Peyer's patch (tissue), 4 donors: ENCODE data around the gene DAO. TPM values are rescaled to one million over a fixed set of nuclear protein-coding genes. Genes with fewer than 3 reads are reported as not detected.

Source experiments
- DNase-seq, 3 donors: peaks; one replicate each; pipeline ENCODE4 v3.0.0-alpha.2; 2017 to 2019
- H3K27ac ChIP-seq, 4 donors: fragments of 200-600 bp; sonication (generic); one replicate each; pipeline ENCODE4 v1.5.1; 2016 to 2019
- H3K27me3 ChIP-seq, 2 donors: fragments of 200-600 bp; sonication (generic); one replicate each; pipeline ENCODE4 v1.5.1; 2019
- H3K36me3 ChIP-seq, 3 donors: fragments of 200-600 bp; sonication (generic); one replicate each; pipeline ENCODE4 v1.5.1; 2016 to 2019
- H3K4me1 ChIP-seq, 4 donors: fragments of 200-600 bp; sonication (generic); one replicate each; pipeline ENCODE4 v1.5.1; 2016 to 2019
- H3K4me3 ChIP-seq, 4 donors: fragments of 200-600 bp; sonication (generic); 1 replicate in 3 of 4; 2 replicates in 1 of 4; pipeline ENCODE4 v1.5.1; 2016 to 2019; ENCODE audit warnings: mild to moderate bottlenecking in 1 of 4
- H3K9me3 ChIP-seq, 4 donors: fragments of 200-600 bp; sonication (generic); one replicate each; pipeline ENCODE4 v1.5.1; 2016 to 2019; ENCODE audit warnings: mild to moderate bottlenecking in 1 of 4
- CTCF ChIP-seq, 6 experiments: fragments of 450-650 bp in 4 of 6; fragments of 200-600 bp in 2 of 6; sonication (generic) in 1 of 6; IDR thresholded peaks; one replicate each; pipeline ENCODE4 v1.5.1; 2017 to 2019; ENCODE audit warnings: antibody characterized with exemption in 6 of 6, mild to moderate bottlenecking in 3 of 6, moderate library complexity in 1 of 6
- POLR2A ChIP-seq, 2 donors: fragments of 450-650 bp; IDR thresholded peaks; one replicate each; pipeline ENCODE4 v1.5.1; 2017; ENCODE audit warnings: antibody characterized with exemption in 2 of 2, mild to moderate bottlenecking in 2 of 2, moderate library complexity in 2 of 2
- total RNA-seq, 4 donors: library from RNA; depleted of rRNA; stranded (reverse); fragments of >200 nt; gene quantifications; one replicate each; pipeline ENCODE4 v1.1.0, GENCODE V29; 2016

DAO gene
- total RNA-seq, 4 donors from 2014 or later: 1.2 TPM; not detected in 3

- DNase-seq: no peak
- no peaks in the 10 kb centered on the region for H3K9me3 ChIP-seq
- no peak overlapping the region for H3K27ac ChIP-seq
- H3K36me3 ChIP-seq: peaks cover 0 to 42% (median 0%) of the 10 kb centered on the region in 3 donors
- peaks cover 0 to 17% (median 0%) of the 10 kb centered on the region in 4 donors for H3K4me1 ChIP-seq
- TF ChIP-seq CTCF (IDR thresholded peaks at IDR 0.05) (no peak), POLR2A (IDR thresholded peaks at IDR 0.05) (no peak)
- H3K27me3 ChIP-seq: no peaks in the 10 kb centered on the region
- H3K4me3 ChIP-seq: no peak overlapping the region
Observed at GRCh38 chr12:108845696-108846095, 34.2 kb upstream of the DAO start.

GRCh38 chr12:108846290-108846701 is 33.6 kb upstream of the DAO start:
- no peaks in the 10 kb centered on the region for H3K27me3 ChIP-seq
- H3K9me3 ChIP-seq: no peaks in the 10 kb centered on the region
- DNase-seq: no peak
- no peak for TF ChIP-seq POLR2A (IDR thresholded peaks at IDR 0.05)
- no peak for TF ChIP-seq CTCF (IDR thresholded peaks at IDR 0.05)
- H3K27ac ChIP-seq: no peak overlapping the region
- H3K36me3 ChIP-seq: peaks cover 0 to 42% (median 0%) of the 10 kb centered on the region in 3 donors
- peaks cover 0 to 17% (median 0%) of the 10 kb centered on the region in 4 donors for H3K4me1 ChIP-seq
- no peak overlapping the region for H3K4me3 ChIP-seq

- Histone ChIP-seq H3K4me3 (no peak overlapping the region), H3K36me3 (peaks cover 0 to 52% (median 0%) of the 10 kb centered on the region in 3 donors), H3K4me1 (peaks cover 0 to 17% (median 0%) of the 10 kb centered on the region in 4 donors), H3K9me3 (no peaks in the 10 kb centered on the region), H3K27me3 (no peaks in the 10 kb centered on the region), H3K27ac (no peak overlapping the region)
- TF ChIP-seq POLR2A (IDR thresholded peaks at IDR 0.05) (no peak), CTCF (IDR thresholded peaks at IDR 0.05) (no peak)
- DNase-seq: no peak
Observed at GRCh38 chr12:108847705-108848104, 32.2 kb upstream of the DAO start.

- Histone ChIP-seq H3K9me3 (no peaks in the 10 kb centered on the region), H3K36me3 (peaks cover 0 to 37% (median 0%) of the 10 kb centered on the region in 3 donors), H3K4me1 (peaks cover 0 to 17% (median 0%) of the 10 kb centered on the region in 4 donors), H3K27ac (no peak overlapping the region), H3K27me3 (no peaks in the 10 kb centered on the region), H3K4me3 (no peak overlapping the region)
- TF ChIP-seq POLR2A (IDR thresholded peaks at IDR 0.05): no peak
- TF ChIP-seq CTCF (IDR thresholded peaks at IDR 0.05): no peak
- DNase-seq: no peak
Observed at GRCh38 chr12:108849660-108850059, 30.2 kb upstream of the DAO start.

- peak in 2 of 3 donors; percentile 36 to 56 for DNase-seq
- Histone ChIP-seq H3K27me3 (no peaks in the 10 kb centered on the region), H3K9me3 (no peaks in the 10 kb centered on the region), H3K4me1 (peaks cover 0 to 22% (median under 1%) of the 10 kb centered on the region in 4 donors), H3K36me3 (peaks cover 0 to 37% (median 0%) of the 10 kb centered on the region in 3 donors), H3K4me3 (no peak overlapping the region), H3K27ac (peak overlapping the region in 2 of 4 donors; percentile 10 to 14)
- no peak for TF ChIP-seq POLR2A (IDR thresholded peaks at IDR 0.05)
- no peak for TF ChIP-seq CTCF (IDR thresholded peaks at IDR 0.05)
Observed at GRCh38 chr12:108850854-108851573, 28.9 kb upstream of the DAO start.
